ENCODE results near the gene ARHGAP19.

Gene ARHGAP19

DNA sequence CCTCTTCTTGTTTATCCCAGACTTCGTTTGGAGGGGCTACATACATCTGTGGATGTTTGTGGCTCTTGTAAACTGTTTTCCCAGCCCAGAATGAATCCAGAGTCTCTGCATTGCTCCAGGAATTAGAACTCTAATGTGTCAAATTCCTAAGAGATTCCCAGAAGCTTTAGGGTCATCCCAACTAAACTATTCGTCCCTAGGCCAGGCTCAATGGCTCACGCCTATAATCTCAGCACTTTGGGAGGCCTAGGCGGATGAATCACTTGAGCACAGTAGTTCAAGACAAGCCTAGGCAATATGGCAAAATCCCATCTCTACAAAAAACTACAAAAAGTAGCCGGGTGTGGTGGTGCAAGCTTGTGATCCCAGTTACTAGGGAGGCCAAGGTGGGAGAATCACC is 28.5 kb downstream of the ARHGAP19 start:
- no peak for DNase-seq (ENCODE audit: low read depth, low spot score)
- Histone ChIP-seq H3K27ac (no peak overlapping the region), H3K4me3 (no peak overlapping the region), H3K9me3 (ENCODE audit: low read depth, low read length) (no peaks in the 10 kb centered on the region), H3K36me3 (ENCODE audit: insufficient read depth, low read length) (no peaks in the 10 kb centered on the region), H3K9ac (ENCODE audit: insufficient read length) (no peak overlapping the region)
- no peak for TF ChIP-seq FOXP2 (optimal IDR thresholded peaks at IDR 0.05; ENCODE audit: control extremely low read depth, extremely low read length, insufficient read depth)
- TF ChIP-seq POLR2AphosphoS5 (IDR thresholded peaks at IDR 0.05; ENCODE audit: borderline replicate concordance, low read depth, low read length): no peak
- TF ChIP-seq EZH2 (IDR thresholded peaks at IDR 0.05): no peak

DNA sequence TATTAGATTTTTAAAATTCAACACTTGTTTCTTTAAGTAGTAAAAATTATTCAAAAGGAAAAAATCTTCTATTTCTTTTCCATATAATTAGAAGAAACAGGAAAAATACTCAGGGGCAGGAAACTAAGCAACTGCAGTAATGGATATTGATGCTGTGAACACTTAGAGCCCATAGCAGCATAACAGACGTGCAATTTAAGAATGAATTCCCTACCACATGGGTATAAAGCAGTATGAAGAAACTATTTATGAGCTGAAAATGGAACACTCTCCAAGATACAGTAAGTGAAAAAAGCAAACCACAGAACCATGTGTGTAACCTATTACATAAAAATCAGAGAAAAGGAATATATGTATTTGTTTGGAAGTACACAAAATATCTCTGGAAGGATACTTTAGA is 30.8 kb downstream of the ARHGAP19 start:
- DNase-seq (ENCODE audit: low read depth, low spot score): no peak
- no peak overlapping the region for H3K9ac ChIP-seq (ENCODE audit: insufficient read length)
- H3K36me3 ChIP-seq (ENCODE audit: insufficient read depth, low read length): no peaks in the 10 kb centered on the region
- no peaks in the 10 kb centered on the region for H3K9me3 ChIP-seq (ENCODE audit: low read depth, low read length)
- H3K27ac ChIP-seq: no peak overlapping the region
- no peak overlapping the region for H3K4me3 ChIP-seq
- no peak for TF ChIP-seq FOXP2 (optimal IDR thresholded peaks at IDR 0.05; ENCODE audit: control extremely low read depth, extremely low read length, insufficient read depth)
- TF ChIP-seq POLR2AphosphoS5 (IDR thresholded peaks at IDR 0.05; ENCODE audit: borderline replicate concordance, low read depth, low read length): no peak
- TF ChIP-seq EZH2 (IDR thresholded peaks at IDR 0.05): no peak

DNA sequence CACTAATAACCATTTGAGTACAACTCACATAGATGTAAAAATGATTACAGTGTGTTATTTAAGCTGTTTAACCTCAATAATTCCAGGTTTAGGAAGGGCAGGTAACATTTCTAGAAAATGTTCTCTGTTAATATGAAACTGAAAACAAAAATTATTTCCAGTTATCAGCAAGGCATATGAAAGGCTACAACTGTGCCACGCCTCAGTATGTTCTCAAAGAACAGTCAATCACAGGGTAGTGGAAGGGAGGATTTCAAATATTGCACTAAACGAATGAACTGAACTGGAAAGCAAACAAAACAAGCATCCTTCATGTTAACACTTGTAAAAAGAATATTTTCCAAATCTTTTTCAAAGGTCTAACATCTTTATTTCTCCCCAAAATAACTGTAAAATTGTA is 31.3 kb downstream of the ARHGAP19 start:
- Histone ChIP-seq H3K9me3 (ENCODE audit: low read depth, low read length) (no peaks in the 10 kb centered on the region), H3K4me3 (no peak overlapping the region), H3K36me3 (ENCODE audit: insufficient read depth, low read length) (no peaks in the 10 kb centered on the region), H3K27ac (no peak overlapping the region), H3K9ac (ENCODE audit: insufficient read length) (no peak overlapping the region)
- DNase-seq (ENCODE audit: low read depth, low spot score): no peak
- TF ChIP-seq EZH2 (IDR thresholded peaks at IDR 0.05) (no peak), FOXP2 (optimal IDR thresholded peaks at IDR 0.05; ENCODE audit: control extremely low read depth, extremely low read length, insufficient read depth) (no peak), POLR2AphosphoS5 (IDR thresholded peaks at IDR 0.05; ENCODE audit: borderline replicate concordance, low read depth, low read length) (no peak)

DNA sequence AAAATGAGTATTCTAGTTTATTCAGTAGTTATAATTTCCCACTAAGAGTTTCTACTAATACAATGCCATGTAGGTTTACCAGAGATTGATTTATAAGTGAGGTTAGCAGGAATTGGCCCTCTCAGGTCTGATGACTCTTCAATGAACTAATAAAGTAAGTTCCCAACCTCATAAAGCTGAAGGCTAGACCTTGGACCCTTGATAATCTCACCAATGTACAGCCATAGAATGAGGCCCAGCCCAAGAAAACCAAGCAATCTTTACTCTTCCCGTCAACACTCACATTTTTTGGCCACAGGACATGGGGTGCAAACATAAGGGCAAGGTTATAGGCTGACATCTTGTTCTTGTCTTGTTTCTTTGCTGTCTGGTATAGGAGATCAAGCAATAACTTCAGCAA is 33.3 kb downstream of the ARHGAP19 start:
- H3K9me3 ChIP-seq (ENCODE audit: low read depth, low read length): no peaks in the 10 kb centered on the region
- DNase-seq (ENCODE audit: low read depth, low spot score): no peak
- no peak for TF ChIP-seq POLR2AphosphoS5 (IDR thresholded peaks at IDR 0.05; ENCODE audit: borderline replicate concordance, low read depth, low read length)
- no peak overlapping the region for H3K9ac ChIP-seq (ENCODE audit: insufficient read length)
- H3K27ac ChIP-seq: no peak overlapping the region
- no peak overlapping the region for H3K4me3 ChIP-seq
- peaks cover 5% of the 10 kb centered on the region; the same call in 1 of the 2 replicates for H3K36me3 ChIP-seq (ENCODE audit: insufficient read depth, low read length)

DNA sequence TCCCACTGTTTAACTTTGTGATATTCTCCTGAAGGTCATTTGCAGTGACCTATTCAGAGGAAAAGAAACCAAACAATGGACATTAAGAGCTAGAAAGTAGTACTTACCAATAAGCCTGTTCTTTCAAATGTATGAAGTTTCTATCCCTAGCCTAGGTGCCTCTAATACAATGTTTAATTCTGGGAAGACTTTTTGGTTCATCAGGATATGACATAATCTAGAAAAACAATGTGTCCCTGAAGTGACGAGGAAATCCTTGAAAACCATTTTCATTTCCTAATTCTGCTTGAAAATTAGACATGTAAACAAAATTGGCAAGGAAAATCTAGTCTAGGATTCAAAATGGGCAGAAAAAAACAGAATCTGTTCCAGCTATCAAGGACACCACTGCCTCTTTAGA is 36.1 kb downstream of the ARHGAP19 start:
- no peak overlapping the region for H3K27ac ChIP-seq
- no peak for TF ChIP-seq POLR2AphosphoS5 (IDR thresholded peaks at IDR 0.05; ENCODE audit: borderline replicate concordance, low read depth, low read length)
- no peak for TF ChIP-seq FOXP2 (optimal IDR thresholded peaks at IDR 0.05; ENCODE audit: control extremely low read depth, extremely low read length, insufficient read depth)
- TF ChIP-seq EZH2 (IDR thresholded peaks at IDR 0.05): no peak
- DNase-seq (ENCODE audit: low read depth, low spot score): no peak
- peaks cover 5% of the 10 kb centered on the region; the same call in 1 of the 2 replicates for H3K36me3 ChIP-seq (ENCODE audit: insufficient read depth, low read length)
- no peak overlapping the region for H3K9ac ChIP-seq (ENCODE audit: insufficient read length)
- no peaks in the 10 kb centered on the region for H3K9me3 ChIP-seq (ENCODE audit: low read depth, low read length)
- no peak overlapping the region for H3K4me3 ChIP-seq

DNA sequence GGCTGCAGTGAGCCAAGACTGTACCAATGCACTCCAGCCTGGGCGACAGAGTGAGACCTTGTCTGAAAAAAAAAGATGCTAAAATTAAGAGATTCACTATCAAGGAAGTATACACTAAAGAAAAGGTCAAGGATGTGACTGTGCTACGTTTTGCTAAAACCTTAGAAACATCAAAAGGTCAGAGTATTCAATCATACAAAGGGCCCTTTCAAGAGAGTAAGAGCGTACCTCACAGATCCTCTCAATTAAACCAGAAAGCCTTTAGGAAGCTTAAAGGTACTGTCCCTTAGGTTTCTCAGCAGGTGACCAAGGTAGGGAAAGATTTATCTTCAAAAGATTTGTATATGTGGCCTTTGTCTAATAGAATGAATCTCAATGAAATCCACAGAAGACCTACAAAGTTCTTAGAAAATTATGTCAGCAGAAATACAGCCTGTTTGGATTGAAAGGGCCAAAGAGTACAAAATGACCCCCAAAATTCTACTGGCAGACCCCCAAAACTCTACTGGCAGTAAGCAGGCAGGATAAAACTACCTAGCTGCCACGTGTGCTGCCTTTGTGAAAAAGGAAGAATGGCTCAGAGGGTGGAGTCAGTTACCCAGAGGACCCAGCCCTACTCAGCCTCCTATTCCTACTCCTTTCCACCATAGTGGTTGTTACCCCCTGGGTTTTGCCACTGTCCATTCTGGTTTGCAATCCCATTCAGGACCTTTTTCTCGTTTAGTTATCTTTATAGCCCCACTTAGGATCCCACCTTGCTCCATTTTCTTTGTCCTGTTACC is 36.7 kb downstream of the ARHGAP19 start:
- no peaks in the 10 kb centered on the region for H3K9me3 ChIP-seq (ENCODE audit: low read depth, low read length)
- no peak for TF ChIP-seq POLR2AphosphoS5 (IDR thresholded peaks at IDR 0.05; ENCODE audit: borderline replicate concordance, low read depth, low read length)
- TF ChIP-seq FOXP2 (optimal IDR thresholded peaks at IDR 0.05; ENCODE audit: control extremely low read depth, extremely low read length, insufficient read depth): no peak
- TF ChIP-seq EZH2 (IDR thresholded peaks at IDR 0.05): no peak
- no peak for DNase-seq (ENCODE audit: low read depth, low spot score)
- H3K36me3 ChIP-seq (ENCODE audit: insufficient read depth, low read length): peaks cover 5% of the 10 kb centered on the region; the same call in 1 of the 2 replicates
- no peak overlapping the region for H3K27ac ChIP-seq
- no peak overlapping the region for H3K4me3 ChIP-seq
- no peak overlapping the region for H3K9ac ChIP-seq (ENCODE audit: insufficient read length)

DNA sequence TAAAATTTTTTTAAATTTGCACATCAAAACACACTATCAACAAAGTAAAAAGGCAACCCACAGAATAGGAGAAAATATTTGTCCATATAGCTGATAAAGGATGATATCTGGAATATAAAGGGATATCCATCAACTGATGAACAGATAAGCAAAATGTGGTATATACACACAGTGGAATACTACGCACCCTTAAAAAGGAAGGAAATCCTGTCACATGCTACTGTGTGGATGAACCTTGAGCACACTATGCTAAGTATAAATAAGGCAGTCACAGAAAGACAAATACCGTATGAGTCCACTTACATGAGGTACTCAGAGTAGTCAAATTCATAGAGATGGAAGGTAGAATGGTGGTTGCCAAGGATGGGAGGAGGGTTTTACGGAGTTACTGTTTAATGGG is 37.7 kb downstream of the ARHGAP19 start:
- H3K36me3 ChIP-seq (ENCODE audit: insufficient read depth, low read length): peaks cover 5% of the 10 kb centered on the region; the same call in 1 of the 2 replicates
- no peaks in the 10 kb centered on the region for H3K9me3 ChIP-seq (ENCODE audit: low read depth, low read length)
- TF ChIP-seq EZH2 (IDR thresholded peaks at IDR 0.05) (no peak), POLR2AphosphoS5 (IDR thresholded peaks at IDR 0.05; ENCODE audit: borderline replicate concordance, low read depth, low read length) (no peak), FOXP2 (optimal IDR thresholded peaks at IDR 0.05; ENCODE audit: control extremely low read depth, extremely low read length, insufficient read depth) (no peak)
- H3K4me3 ChIP-seq: no peak overlapping the region
- H3K27ac ChIP-seq: no peak overlapping the region
- DNase-seq (ENCODE audit: low read depth, low spot score): no peak
- H3K9ac ChIP-seq (ENCODE audit: insufficient read length): no peak overlapping the region

DNA sequence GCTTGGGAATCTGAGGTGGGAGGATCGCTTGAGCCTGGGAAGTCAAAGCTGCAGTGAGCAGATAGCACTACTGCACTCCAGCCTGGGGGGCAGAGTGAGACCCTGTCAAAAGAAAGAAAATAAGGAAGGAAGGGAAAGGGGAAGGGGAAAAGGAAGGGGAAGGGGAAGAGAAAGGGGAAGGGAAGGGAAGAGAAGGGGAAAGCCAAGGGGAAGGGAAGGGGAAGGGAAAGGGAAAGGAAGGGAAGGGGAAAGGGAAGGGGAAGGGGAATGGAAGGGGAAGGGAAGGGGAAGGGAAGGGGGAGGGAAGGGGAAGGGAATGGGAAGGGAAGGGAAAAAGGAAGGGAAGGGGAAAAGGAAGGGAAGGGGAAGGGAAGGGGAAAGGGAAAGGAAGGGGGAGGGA is 41.5 kb downstream of the ARHGAP19 start:
- TF ChIP-seq FOXP2 (optimal IDR thresholded peaks at IDR 0.05; ENCODE audit: control extremely low read depth, extremely low read length, insufficient read depth) (no peak), POLR2AphosphoS5 (IDR thresholded peaks at IDR 0.05; ENCODE audit: borderline replicate concordance, low read depth, low read length) (no peak), EZH2 (IDR thresholded peaks at IDR 0.05) (no peak)
- Histone ChIP-seq H3K9me3 (ENCODE audit: low read depth, low read length) (no peaks in the 10 kb centered on the region), H3K27ac (no peak overlapping the region), H3K4me3 (no peak overlapping the region), H3K9ac (ENCODE audit: insufficient read length) (no peak overlapping the region), H3K36me3 (ENCODE audit: insufficient read depth, low read length) (peaks cover 6% of the 10 kb centered on the region)
- DNase-seq (ENCODE audit: low read depth, low spot score): no peak

DNA sequence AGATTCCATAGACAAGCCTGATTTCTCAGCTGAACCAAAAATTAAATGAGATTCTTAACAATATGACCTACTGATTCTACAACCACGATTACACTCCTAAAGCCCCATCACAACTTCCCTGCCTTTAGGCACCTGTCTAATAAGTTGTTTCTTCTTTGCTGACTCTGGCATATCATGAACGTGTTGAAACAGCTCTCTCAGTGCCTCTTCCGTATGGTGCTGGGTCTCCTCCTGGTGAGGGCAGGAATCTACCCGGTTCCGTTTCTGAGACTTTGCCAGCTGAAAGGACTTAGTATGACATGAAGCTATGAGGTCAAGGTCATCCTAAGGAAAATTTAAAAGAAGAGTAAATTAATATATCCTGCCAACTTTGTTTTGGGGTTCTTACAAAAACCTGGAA is 48.6 kb downstream of the ARHGAP19 start:
- Histone ChIP-seq H3K36me3 (ENCODE audit: insufficient read depth, low read length) (peaks cover 15% of the 10 kb centered on the region), H3K9ac (ENCODE audit: insufficient read length) (no peak overlapping the region), H3K9me3 (ENCODE audit: low read depth, low read length) (no peaks in the 10 kb centered on the region), H3K4me3 (no peak overlapping the region), H3K27ac (no peak overlapping the region)
- TF ChIP-seq EZH2 (IDR thresholded peaks at IDR 0.05) (no peak), POLR2AphosphoS5 (IDR thresholded peaks at IDR 0.05; ENCODE audit: borderline replicate concordance, low read depth, low read length) (no peak), FOXP2 (optimal IDR thresholded peaks at IDR 0.05; ENCODE audit: control extremely low read depth, extremely low read length, insufficient read depth) (no peak)
- DNase-seq (ENCODE audit: low read depth, low spot score): no peak
